RWPE2 (cell line): ENCODE results near the gene ASPG.

Experiments
- ATAC-seq: fragments of 200-7000 bp; cut with Tn5 transposase; 3 replicates; pipeline ENCODE4 v1.9.1; 2021; ENCODE audit warnings: low read depth
- DNase-seq: peaks from one replicate; pipeline ENCODE4 v3.0.0-alpha.2; 2020; ENCODE audit warnings: low spot score
- H3K27ac ChIP-seq: fragments of 450-650 bp; 2 replicates; pipeline ENCODE4 v1.5.1; 2017; ENCODE audit warnings: mild to moderate bottlenecking; ENCODE audit not compliant: poor library complexity, severe bottlenecking
- H3K27me3 ChIP-seq: fragments of 250-450 bp; sonication (Bioruptor Pico); 2 replicates; pipeline ENCODE4 v1.5.1; 2021; ENCODE audit warnings: mild to moderate bottlenecking, moderate library complexity; ENCODE audit not compliant: insufficient read depth, poor library complexity, severe bottlenecking
- H3K36me3 ChIP-seq: fragments of 250-450 bp; sonication (Bioruptor Pico); 2 replicates; pipeline ENCODE4 v1.5.1; 2020; ENCODE audit warnings: low read depth, mild to moderate bottlenecking, moderate library complexity
- H3K4me1 ChIP-seq: fragments of 250-450 bp; sonication (Bioruptor Pico); 2 replicates; pipeline ENCODE4 v1.5.1; 2021; ENCODE audit warnings: mild to moderate bottlenecking, moderate library complexity; ENCODE audit not compliant: insufficient read depth, poor library complexity, severe bottlenecking
- H3K4me3 ChIP-seq: fragments of 250-450 bp; sonication (Bioruptor Pico); 2 replicates; pipeline ENCODE4 v1.5.1; 2021; ENCODE audit warnings: mild to moderate bottlenecking, moderate library complexity; ENCODE audit not compliant: severe bottlenecking
- H3K9me3 ChIP-seq: fragments of 250-450 bp; sonication (Bioruptor Pico); 2 replicates; pipeline ENCODE4 v1.5.1; 2021; ENCODE audit warnings: mild to moderate bottlenecking, moderate library complexity; ENCODE audit not compliant: severe bottlenecking
- TF ChIP-seq, protein P1 (sequence below): fragments of 450-650 bp; IDR thresholded peaks from one replicate; pipeline ENCODE4 v1.5.1; 2017; ENCODE audit warnings: mild to moderate bottlenecking, moderate library complexity; ENCODE audit not compliant: poor library complexity, severe bottlenecking

Gene ASPG

DNA sequence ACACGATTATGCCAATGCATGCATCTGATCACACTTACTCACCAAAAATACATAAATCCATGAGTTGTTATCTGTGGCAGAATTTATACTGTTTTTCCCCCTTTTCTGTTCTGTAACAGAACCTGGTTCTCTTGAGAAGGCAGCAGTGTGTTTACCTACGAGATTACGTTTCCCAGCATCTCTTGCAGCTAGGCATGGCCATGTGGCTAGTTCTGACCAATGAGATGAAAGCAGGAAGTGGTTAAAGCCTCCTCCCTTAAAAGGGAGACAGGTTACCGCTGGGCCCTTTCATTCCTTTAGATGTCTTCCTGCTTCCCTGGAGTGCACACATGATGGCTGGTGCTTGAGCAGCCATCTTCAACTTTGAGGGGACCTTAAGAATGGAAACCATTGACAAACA, 11.7 kb upstream of the ASPG start:
- Histone ChIP-seq H3K27ac (no peak overlapping the region), H3K36me3 (no peaks in the 10 kb centered on the region), H3K4me3 (no peak overlapping the region), H3K27me3 (peaks cover 6% of the 10 kb centered on the region), H3K9me3 (peaks cover 3% of the 10 kb centered on the region), H3K4me1 (no peaks in the 10 kb centered on the region)
- no peak for DNase-seq
- ATAC-seq = no peak
- TF ChIP-seq, protein P1, sequence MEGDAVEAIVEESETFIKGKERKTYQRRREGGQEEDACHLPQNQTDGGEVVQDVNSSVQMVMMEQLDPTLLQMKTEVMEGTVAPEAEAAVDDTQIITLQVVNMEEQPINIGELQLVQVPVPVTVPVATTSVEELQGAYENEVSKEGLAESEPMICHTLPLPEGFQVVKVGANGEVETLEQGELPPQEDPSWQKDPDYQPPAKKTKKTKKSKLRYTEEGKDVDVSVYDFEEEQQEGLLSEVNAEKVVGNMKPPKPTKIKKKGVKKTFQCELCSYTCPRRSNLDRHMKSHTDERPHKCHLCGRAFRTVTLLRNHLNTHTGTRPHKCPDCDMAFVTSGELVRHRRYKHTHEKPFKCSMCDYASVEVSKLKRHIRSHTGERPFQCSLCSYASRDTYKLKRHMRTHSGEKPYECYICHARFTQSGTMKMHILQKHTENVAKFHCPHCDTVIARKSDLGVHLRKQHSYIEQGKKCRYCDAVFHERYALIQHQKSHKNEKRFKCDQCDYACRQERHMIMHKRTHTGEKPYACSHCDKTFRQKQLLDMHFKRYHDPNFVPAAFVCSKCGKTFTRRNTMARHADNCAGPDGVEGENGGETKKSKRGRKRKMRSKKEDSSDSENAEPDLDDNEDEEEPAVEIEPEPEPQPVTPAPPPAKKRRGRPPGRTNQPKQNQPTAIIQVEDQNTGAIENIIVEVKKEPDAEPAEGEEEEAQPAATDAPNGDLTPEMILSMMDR = no peak

DNA sequence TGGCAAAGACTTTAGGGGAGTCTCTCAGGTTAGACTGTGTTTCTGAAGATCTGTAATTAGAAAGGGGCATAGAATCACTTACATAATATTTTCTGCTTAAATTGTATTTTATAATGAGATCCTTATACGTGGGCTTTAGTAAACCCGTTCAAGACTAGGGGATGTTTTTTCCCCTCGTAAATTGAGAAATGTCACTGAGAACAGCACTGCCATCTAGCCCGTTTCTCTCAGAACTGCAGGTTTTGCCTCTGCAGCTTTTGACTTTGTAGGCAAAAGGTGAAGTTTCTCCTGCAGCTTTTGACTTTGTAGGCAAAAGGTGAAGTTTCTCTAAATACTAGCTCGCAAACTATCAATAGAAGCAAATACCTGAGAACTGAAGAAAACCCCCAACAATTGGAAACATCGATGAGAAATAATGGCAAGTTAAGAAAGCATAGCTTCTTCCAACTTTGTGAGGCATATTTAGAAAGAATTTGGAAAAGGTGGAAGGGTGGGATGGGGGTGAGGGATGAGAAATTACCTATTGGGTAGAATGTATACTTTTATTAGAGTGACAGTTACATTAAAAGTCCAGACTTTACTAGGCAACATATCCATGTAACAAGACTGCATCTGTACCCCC, 9.9 kb upstream of the ASPG start:
- TF ChIP-seq, protein P1 = peak; percentile 78

DNA sequence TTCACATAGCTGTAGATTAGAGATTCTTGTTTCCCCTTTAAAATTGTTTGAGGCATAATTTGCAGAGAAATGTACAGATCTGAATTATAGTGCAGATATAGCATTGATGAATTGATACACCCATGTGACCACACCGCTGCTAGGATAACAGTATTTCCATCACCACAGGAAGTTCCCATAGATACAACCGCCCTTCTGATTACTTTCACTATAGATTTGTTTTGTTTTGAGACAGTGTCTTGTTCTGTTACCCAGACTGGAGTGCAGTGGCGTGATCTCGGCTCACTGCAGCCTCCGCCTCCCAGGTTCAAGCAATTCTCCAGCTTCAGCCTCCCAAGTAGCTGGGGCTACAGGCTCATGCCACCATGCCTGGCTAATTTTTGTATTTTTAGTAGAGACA, 8.8 kb upstream of the ASPG start:
- ATAC-seq = no peak
- Histone ChIP-seq H3K36me3 (no peaks in the 10 kb centered on the region), H3K9me3 (peaks cover 3% of the 10 kb centered on the region), H3K4me1 (no peaks in the 10 kb centered on the region), H3K27ac (no peak overlapping the region), H3K4me3 (no peak overlapping the region), H3K27me3 (no peaks in the 10 kb centered on the region)
- TF ChIP-seq, protein P1 = no peak
- no peak for DNase-seq

More for the DNA sequence above, 9.9 kb upstream of the ASPG start:
- ATAC-seq = no peak
- no peak for DNase-seq
- Histone ChIP-seq H3K27ac (no peak overlapping the region), H3K4me1 (no peaks in the 10 kb centered on the region), H3K36me3 (no peaks in the 10 kb centered on the region), H3K27me3 (no peaks in the 10 kb centered on the region), H3K9me3 (peaks cover 3% of the 10 kb centered on the region), H3K4me3 (no peak overlapping the region)

DNA sequence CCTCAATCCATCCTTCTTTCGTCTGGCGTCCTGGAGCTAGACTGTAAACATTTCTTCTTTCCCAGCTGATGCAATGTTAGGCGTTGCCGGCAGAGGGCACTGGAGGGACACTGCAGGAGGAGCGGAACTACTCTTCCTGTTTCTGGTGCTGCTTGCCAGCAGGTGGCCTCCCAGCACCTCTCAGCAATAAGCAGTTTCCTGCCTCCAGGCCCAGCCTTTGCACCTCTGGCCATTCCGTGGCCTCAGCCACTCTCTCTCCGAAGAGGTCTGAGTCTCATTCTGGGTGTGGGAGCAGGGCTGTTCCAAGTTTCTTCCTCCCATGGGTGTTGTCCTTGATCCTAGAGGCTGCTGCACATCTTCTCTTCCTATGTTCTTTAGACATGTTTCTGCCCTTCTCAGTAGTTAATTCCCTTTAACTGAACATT, 7.5 kb upstream of the ASPG start:
- Histone ChIP-seq H3K36me3 (no peaks in the 10 kb centered on the region), H3K4me1 (no peaks in the 10 kb centered on the region), H3K4me3 (no peak overlapping the region), H3K9me3 (peaks cover 3% of the 10 kb centered on the region), H3K27ac (no peak overlapping the region), H3K27me3 (no peaks in the 10 kb centered on the region)
- TF ChIP-seq, protein P1 = peak; percentile 100
- ATAC-seq = peak; percentile 94
- peak; percentile 85 for DNase-seq
